Natural killer cell (primary cell): ENCODE measurements around the gene MAP2K1. TPM values are rescaled to one million over a fixed set of nuclear protein-coding genes. Genes with fewer than 3 reads are reported as not detected.
"Not testable (repeated sequence)": the region's sequence is repeated elsewhere in the genome, so short reads cannot be mapped to it uniquely, and the experiment has no call there.

ENCODE experiments used
- ATAC-seq, 3 donors: fragments of 150-1000 bp in 2 of 3; fragments of 200-7000 bp in 1 of 3; cut with Tn5 transposase; 1 replicate in 1 of 3; 2 replicates in 2 of 3; pipeline ENCODE4 v1.10.0; 2021; ENCODE audit warnings: mild to moderate bottlenecking in 2 of 3, moderate library complexity in 2 of 3
- DNase-seq, 2 donors: peaks; one replicate each; pipeline versions ENCODE4 v3.0.0 to v3.0.0-alpha.2; 2013 to 2021; ENCODE audit warnings: mixed read lengths in 1 of 2
- H3K27ac ChIP-seq: one replicate; pipeline ENCODE4 v1.5.1; 2013; ENCODE audit warnings: mild to moderate bottlenecking, low read length
- H3K27me3 ChIP-seq: one replicate; pipeline ENCODE4 v1.6.1; 2013; ENCODE audit warnings: low read length; ENCODE audit not compliant: control insufficient read depth, insufficient read depth
- H3K36me3 ChIP-seq: one replicate; pipeline ENCODE4 v1.6.1; 2013; ENCODE audit warnings: low read length; ENCODE audit not compliant: control insufficient read depth, insufficient read depth
- H3K4me1 ChIP-seq: one replicate; pipeline ENCODE4 v1.6.1; 2013; ENCODE audit warnings: low read length; ENCODE audit not compliant: control insufficient read depth, insufficient read depth
- H3K4me3 ChIP-seq: one replicate; pipeline ENCODE4 v1.5.1; 2013; ENCODE audit warnings: low read length
- H3K9me3 ChIP-seq: one replicate; pipeline ENCODE4 v1.6.1; 2013; ENCODE audit warnings: low read length; ENCODE audit not compliant: control insufficient read depth, insufficient read depth
- H3K27ac Mint-ChIP-seq, 2 donors: one replicate each; pipeline ENCODE4 v1.8.0; 2022; ENCODE audit warnings: mild to moderate bottlenecking in 2 of 2, mixed read lengths in 2 of 2, moderate library complexity in 1 of 2
- H3K27me3 Mint-ChIP-seq, 2 donors: one replicate each; pipeline ENCODE4 v1.8.0; 2022; ENCODE audit warnings: low read depth in 2 of 2, mixed read lengths in 2 of 2
- H3K36me3 Mint-ChIP-seq: one replicate; pipeline ENCODE4 v1.8.0; 2022; ENCODE audit warnings: mixed read lengths
- H3K4me1 Mint-ChIP-seq, 2 donors: one replicate each; pipeline ENCODE4 v1.8.0; 2022; ENCODE audit warnings: mixed read lengths in 2 of 2
- H3K4me3 Mint-ChIP-seq: one replicate; pipeline ENCODE4 v1.8.0; 2022; ENCODE audit warnings: mild to moderate bottlenecking, moderate library complexity, mixed read lengths
- H3K9me3 Mint-ChIP-seq, 2 donors: one replicate each; pipeline ENCODE4 v1.8.0; 2022; ENCODE audit warnings: mixed read lengths in 2 of 2
- WGBS: methylation state at CpG from one replicate; pipeline ENCODE4 v1.1.7; 2013; ENCODE audit warnings: missing lambda C conversion rate; ENCODE audit not compliant: insufficient coverage; 5-methylcytosine and 5-hydroxymethylcytosine counted together
- intact Hi-C: fragments of 100-400 bp; cut with micrococcal nuclease; formaldehyde crosslinking; loops from one replicate; pipeline ENCODE4 v1.14.2; 2022
- total RNA-seq, 4 donors: library from RNA; stranded (reverse); fragments of 120-200 nt in 1 of 4; gene quantifications; one replicate each; pipeline versions ENCODE4 v1.2.3 to v1.2.4, GENCODE V29; 2013 to 2022
- TF ChIP-seq, protein P1 (sequence below): fragments of 200-600 bp; IDR thresholded peaks from one replicate; pipeline ENCODE4 v1.8.0; 2022; ENCODE audit warnings: antibody characterized with exemption

MAP2K1 gene
- total RNA-seq, 3 donors from 2014 or later (not counting 1 experiment from before 2014, with no cell fraction given) = 45.5 to 49.2 (median 48.9) TPM

- H3K4me3 ChIP-seq = peak within 1 kb of the TSS; percentile 93
- Mint-ChIP-seq H3K4me3 (peak within 1 kb of the TSS; percentile 96), H3K36me3 (no peaks in the 10 kb centered on the region), H3K4me1 (peaks cover 14 to 15% of the 10 kb centered on the region in 2 donors), H3K9me3 (no peaks in the 10 kb centered on the region), H3K27me3 (no peaks in the 10 kb centered on the region), H3K27ac (peak within 1 kb of the TSS; percentile 90 to 98)
- ATAC-seq (peak; percentile 96 to 99 (median 97)), DNase-seq (peak; percentile 94 to 99)
- intact Hi-C loops = loop anchor here (1.0 to 2.0 kb wide), 3 partner anchors 30 to 148 kb away; partner anchors contain the start of genes MAP2K1, RPL4, SNAPC5 and ZWILCH
- no peaks in the 10 kb centered on the region for H3K9me3 ChIP-seq
- TF ChIP-seq, protein P1, sequence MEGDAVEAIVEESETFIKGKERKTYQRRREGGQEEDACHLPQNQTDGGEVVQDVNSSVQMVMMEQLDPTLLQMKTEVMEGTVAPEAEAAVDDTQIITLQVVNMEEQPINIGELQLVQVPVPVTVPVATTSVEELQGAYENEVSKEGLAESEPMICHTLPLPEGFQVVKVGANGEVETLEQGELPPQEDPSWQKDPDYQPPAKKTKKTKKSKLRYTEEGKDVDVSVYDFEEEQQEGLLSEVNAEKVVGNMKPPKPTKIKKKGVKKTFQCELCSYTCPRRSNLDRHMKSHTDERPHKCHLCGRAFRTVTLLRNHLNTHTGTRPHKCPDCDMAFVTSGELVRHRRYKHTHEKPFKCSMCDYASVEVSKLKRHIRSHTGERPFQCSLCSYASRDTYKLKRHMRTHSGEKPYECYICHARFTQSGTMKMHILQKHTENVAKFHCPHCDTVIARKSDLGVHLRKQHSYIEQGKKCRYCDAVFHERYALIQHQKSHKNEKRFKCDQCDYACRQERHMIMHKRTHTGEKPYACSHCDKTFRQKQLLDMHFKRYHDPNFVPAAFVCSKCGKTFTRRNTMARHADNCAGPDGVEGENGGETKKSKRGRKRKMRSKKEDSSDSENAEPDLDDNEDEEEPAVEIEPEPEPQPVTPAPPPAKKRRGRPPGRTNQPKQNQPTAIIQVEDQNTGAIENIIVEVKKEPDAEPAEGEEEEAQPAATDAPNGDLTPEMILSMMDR = no peak
- no peaks in the 10 kb centered on the region for H3K27me3 ChIP-seq
- peaks cover 14% of the 10 kb centered on the region for H3K4me1 ChIP-seq
- H3K27ac ChIP-seq = peak within 1 kb of the TSS; percentile 71
- 7% methylated on average over 47 of the region's 51 CpGs for WGBS
- peaks cover 3% of the 10 kb centered on the region for H3K36me3 ChIP-seq
These were observed 30.1 kb upstream of the MAP2K1 start, which contains the start of gene TIPIN for GRCh38 chr15:66356359-66357236. TIPIN (minus strand) TSS chr15:66356685; CDS start chr15:66352947, 3,738 bp downstream.

GRCh38 chr15:66359740-66360139 is 27.0 kb upstream of the MAP2K1 start:
- no peak overlapping the region for H3K27ac Mint-ChIP-seq
- ATAC-seq = no peak
- TF ChIP-seq, protein P1 = no peak
- no peak for DNase-seq
- no peak overlapping the region for H3K4me3 Mint-ChIP-seq
- Histone ChIP-seq H3K27me3 (no peaks in the 10 kb centered on the region), H3K4me1 (peaks cover 14% of the 10 kb centered on the region), H3K27ac (no peak overlapping the region), H3K36me3 (no peaks in the 10 kb centered on the region), H3K9me3 (no peaks in the 10 kb centered on the region), H3K4me3 (no peak overlapping the region)
- no peaks in the 10 kb centered on the region for H3K36me3 Mint-ChIP-seq
- 89% methylated on average over 7 of the region's 7 CpGs for WGBS
- no peaks in the 10 kb centered on the region for H3K27me3 Mint-ChIP-seq
- no peaks in the 10 kb centered on the region for H3K9me3 Mint-ChIP-seq
- intact Hi-C loops = no loop called here
- H3K4me1 Mint-ChIP-seq = peaks cover 14 to 15% of the 10 kb centered on the region in 2 donors

- H3K4me3 Mint-ChIP-seq, H3K9me3 Mint-ChIP-seq, H3K4me1 Mint-ChIP-seq, H3K4me3 ChIP-seq, H3K9me3 ChIP-seq, DNase-seq, H3K27me3 Mint-ChIP-seq, H3K36me3 ChIP-seq, H3K4me1 ChIP-seq, ATAC-seq, H3K27ac ChIP-seq, H3K27me3 ChIP-seq, intact Hi-C loops, H3K36me3 Mint-ChIP-seq, H3K27ac Mint-ChIP-seq: not testable (repeated sequence)
- 95% methylated on average over 12 of the region's 15 CpGs for WGBS
These were observed 24.8 kb upstream of the MAP2K1 start for GRCh38 chr15:66361745-66362460.

- Histone ChIP-seq H3K27me3 (no peaks in the 10 kb centered on the region), H3K36me3 (no peaks in the 10 kb centered on the region), H3K9me3 (no peaks in the 10 kb centered on the region), H3K4me3 (no peak overlapping the region), H3K4me1 (no peaks in the 10 kb centered on the region), H3K27ac (no peak overlapping the region)
- DNase-seq (no peak), ATAC-seq (no peak)
- Mint-ChIP-seq H3K36me3 (no peaks in the 10 kb centered on the region), H3K4me1 (no peaks in the 10 kb centered on the region), H3K4me3 (no peak overlapping the region), H3K9me3 (no peaks in the 10 kb centered on the region), H3K27ac (no peak overlapping the region), H3K27me3 (no peaks in the 10 kb centered on the region)
- TF ChIP-seq, protein P1 = no peak
- intact Hi-C loops = no loop called here
- WGBS = 96% methylated on average over 1 of the region's 1 CpG
These were observed 23.9 kb upstream of the MAP2K1 start for GRCh38 chr15:66362776-66363175.
